PFSK-1 (cell line): ENCODE results near the gene NTM.

ENCODE experiments used
- POLR2AphosphoS5 ChIP-seq: IDR thresholded peaks from 2 replicates; pipeline ENCODE4 v1.6.1; 2012; ENCODE audit warnings: low read depth, mild to moderate bottlenecking, control low read depth, low read length, moderate library complexity
- TAF1 ChIP-seq: IDR thresholded peaks from 2 replicates; pipeline ENCODE4 v1.6.1; 2012; ENCODE audit warnings: low read length, control low read depth, borderline replicate concordance; ENCODE audit not compliant: insufficient read depth
- TF ChIP-seq, protein P1 (sequence below), 2 experiments: IDR thresholded peaks; 2 replicates each; pipeline versions ENCODE4 v1.6.1 to v1.8.0; 2011 to 2012; ENCODE audit warnings: low read depth in 2 of 2, low read length in 2 of 2, control low read depth in 1 of 2, inconsistent platforms in 1 of 2, mild to moderate bottlenecking in 1 of 2, moderate library complexity in 1 of 2; ENCODE audit not compliant: insufficient read depth in 1 of 2

DNA sequence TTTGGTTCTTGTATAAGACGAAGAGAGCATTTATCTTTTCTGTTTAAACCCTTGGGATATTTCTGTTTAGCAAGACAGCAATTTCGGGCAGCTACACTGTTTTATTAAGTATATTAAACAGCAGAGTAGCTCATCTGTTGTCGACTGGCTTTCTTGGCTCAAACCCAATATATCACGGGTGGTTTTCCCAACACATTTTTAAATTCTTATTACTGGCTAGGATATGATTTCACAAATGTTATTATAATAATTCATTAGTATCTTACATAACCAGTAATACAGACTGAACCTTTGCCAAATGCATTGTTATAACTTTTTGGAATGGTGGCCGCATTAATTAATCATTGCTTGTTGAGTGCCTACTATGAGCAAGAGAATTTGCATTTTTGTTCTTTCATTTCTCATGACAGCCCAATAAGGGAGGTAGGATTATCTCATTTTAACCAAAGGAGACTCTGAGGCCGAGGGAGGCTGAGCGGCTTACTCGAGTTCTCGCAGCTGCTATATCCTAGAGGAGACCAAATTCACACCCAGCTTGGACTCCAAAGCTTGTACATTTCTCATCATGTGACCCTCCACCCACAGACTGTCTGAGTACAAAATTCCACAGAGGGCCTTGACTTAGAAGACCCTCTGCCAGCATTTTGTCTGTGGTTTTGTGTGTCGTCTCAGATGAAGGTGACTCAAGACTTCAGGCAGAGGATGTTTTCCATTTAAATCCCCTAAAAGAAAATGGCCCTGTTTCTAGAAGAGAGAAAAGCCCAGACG, 304.9 kb downstream of the NTM start:
- TF ChIP-seq, protein P1, sequence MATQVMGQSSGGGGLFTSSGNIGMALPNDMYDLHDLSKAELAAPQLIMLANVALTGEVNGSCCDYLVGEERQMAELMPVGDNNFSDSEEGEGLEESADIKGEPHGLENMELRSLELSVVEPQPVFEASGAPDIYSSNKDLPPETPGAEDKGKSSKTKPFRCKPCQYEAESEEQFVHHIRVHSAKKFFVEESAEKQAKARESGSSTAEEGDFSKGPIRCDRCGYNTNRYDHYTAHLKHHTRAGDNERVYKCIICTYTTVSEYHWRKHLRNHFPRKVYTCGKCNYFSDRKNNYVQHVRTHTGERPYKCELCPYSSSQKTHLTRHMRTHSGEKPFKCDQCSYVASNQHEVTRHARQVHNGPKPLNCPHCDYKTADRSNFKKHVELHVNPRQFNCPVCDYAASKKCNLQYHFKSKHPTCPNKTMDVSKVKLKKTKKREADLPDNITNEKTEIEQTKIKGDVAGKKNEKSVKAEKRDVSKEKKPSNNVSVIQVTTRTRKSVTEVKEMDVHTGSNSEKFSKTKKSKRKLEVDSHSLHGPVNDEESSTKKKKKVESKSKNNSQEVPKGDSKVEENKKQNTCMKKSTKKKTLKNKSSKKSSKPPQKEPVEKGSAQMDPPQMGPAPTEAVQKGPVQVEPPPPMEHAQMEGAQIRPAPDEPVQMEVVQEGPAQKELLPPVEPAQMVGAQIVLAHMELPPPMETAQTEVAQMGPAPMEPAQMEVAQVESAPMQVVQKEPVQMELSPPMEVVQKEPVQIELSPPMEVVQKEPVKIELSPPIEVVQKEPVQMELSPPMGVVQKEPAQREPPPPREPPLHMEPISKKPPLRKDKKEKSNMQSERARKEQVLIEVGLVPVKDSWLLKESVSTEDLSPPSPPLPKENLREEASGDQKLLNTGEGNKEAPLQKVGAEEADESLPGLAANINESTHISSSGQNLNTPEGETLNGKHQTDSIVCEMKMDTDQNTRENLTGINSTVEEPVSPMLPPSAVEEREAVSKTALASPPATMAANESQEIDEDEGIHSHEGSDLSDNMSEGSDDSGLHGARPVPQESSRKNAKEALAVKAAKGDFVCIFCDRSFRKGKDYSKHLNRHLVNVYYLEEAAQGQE (IDR thresholded peaks at IDR 0.05; ENCODE audit: insufficient read depth in 1 of 2, low read depth in 2 of 2, low read length in 2 of 2), result no peak
- TF ChIP-seq TAF1 (no peak), POLR2AphosphoS5 (no peak)
